Measurements from ENCODE around the gene SUPT16H. TPM values are rescaled to one million over a fixed set of nuclear protein-coding genes. Genes with fewer than 3 reads are reported as not detected.
"Not testable (repeated sequence)": the region's sequence is repeated elsewhere in the genome, so short reads cannot be mapped to it uniquely, and the experiment has no call there.

Gene SUPT16H
- polyA plus RNA-seq, 4 donors: 127 to 157 (median 151) TPM

GRCh38 chr14:21307637-21308036 is 76.2 kb downstream of the SUPT16H start:
- DNase-seq (ENCODE audit: low read depth in 4 of 4, low spot score in 3 of 4): no peak

- DNase-seq (ENCODE audit: low read depth in 4 of 4, low spot score in 3 of 4): not testable (repeated sequence)
Observed at GRCh38 chr14:21302836-21303140, 81.0 kb downstream of the SUPT16H start.

GRCh38 chr14:21302013-21302835 is 81.6 kb downstream of the SUPT16H start:
- peak in 1 of 4 donors; percentile 20 for DNase-seq (ENCODE audit: low read depth in 4 of 4, low spot score in 3 of 4)

Other genes with a start within 250 kb of the SUPT16H start
- under 1 TPM in 3 of 4 donors, not detected in 1; 0.01 to 0.05 (median 0.03) TPM for gene OR5AU1, start 228.0 kb downstream of the SUPT16H start, polyA plus RNA-seq (ENCODE audit: insufficient read length in 4 of 4)
- gene HNRNPC, start 114.6 kb downstream of the SUPT16H start, polyA plus RNA-seq (ENCODE audit: insufficient read length in 4 of 4): 100 to 1,000 TPM; 905 to 979 (median 962) TPM
- under 1 TPM; 0.39 to 0.69 (median 0.61) TPM for gene RPGRIP1, start 103.9 kb downstream of the SUPT16H start, polyA plus RNA-seq (ENCODE audit: insufficient read length in 4 of 4)
- 10 to 100 TPM; 67.5 to 72.3 (median 70.4) TPM for gene CHD8, start 72.1 kb upstream of the SUPT16H start, polyA plus RNA-seq (ENCODE audit: insufficient read length in 4 of 4)
- 10 to 100 TPM; 33.7 to 42.8 (median 39.3) TPM for gene RAB2B, start 92.9 kb upstream of the SUPT16H start, polyA plus RNA-seq (ENCODE audit: insufficient read length in 4 of 4)
- 10 to 100 TPM; 61.6 to 68.8 (median 64.9) TPM for gene TOX4, start 93.2 kb upstream of the SUPT16H start, polyA plus RNA-seq (ENCODE audit: insufficient read length in 4 of 4)
- 10 to 100 TPM; 80.2 to 94.3 (median 90.1) TPM for gene METTL3, start 127.3 kb upstream of the SUPT16H start, polyA plus RNA-seq (ENCODE audit: insufficient read length in 4 of 4)
- gene SALL2, start 142.3 kb upstream of the SUPT16H start, polyA plus RNA-seq (ENCODE audit: insufficient read length in 4 of 4): 10 to 100 TPM; 55.9 to 62.4 (median 61.2) TPM
- gene OR10G3, start 196.1 kb upstream of the SUPT16H start, polyA plus RNA-seq (ENCODE audit: insufficient read length in 4 of 4): not detected

Measured in right renal pelvis (tissue), 4 donors.